Activated naive CD4-positive, alpha-beta T cell treated with anti-CD3 and anti-CD28 coated beads, Interleukin-2, amount 50 U/mL, for 72 hours (primary cell): ENCODE measurements around the gene CUBN. TPM values are rescaled to one million over a fixed set of nuclear protein-coding genes. Genes with fewer than 3 reads are reported as not detected.
"Not testable (repeated sequence)": the region's sequence is repeated elsewhere in the genome, so short reads cannot be mapped to it uniquely, and the experiment has no call there.

Experiments used
- ATAC-seq, 2 donors: fragments of 150-1000 bp; cut with Tn5 transposase; 2 replicates each; pipeline ENCODE4 v1.10.0; 2021; ENCODE audit warnings: mild to moderate bottlenecking in 2 of 2, moderate library complexity in 2 of 2
- DNase-seq, 2 donors: peaks; one replicate each; pipeline ENCODE4 v3.0.0; 2021 to 2022; ENCODE audit warnings: low spot score in 2 of 2
- H3K27ac Mint-ChIP-seq, 2 donors: one replicate each; pipeline ENCODE4 v1.8.0; 2022; ENCODE audit warnings: mild to moderate bottlenecking in 2 of 2, mixed read lengths in 2 of 2
- H3K36me3 Mint-ChIP-seq, 2 donors: one replicate each; pipeline ENCODE4 v1.8.0; 2022; ENCODE audit warnings: mixed read lengths in 2 of 2
- H3K9me3 Mint-ChIP-seq, 2 donors: one replicate each; pipeline ENCODE4 v1.8.0; 2022; ENCODE audit warnings: mixed read lengths in 2 of 2
- total RNA-seq, 2 donors: library from RNA; stranded (reverse); gene quantifications; one replicate each; pipeline ENCODE4 v1.2.3, GENCODE V29; 2022

CUBN gene
- total RNA-seq, 2 donors from 2014 or later: 0.32 to 1.1 TPM

DNA sequence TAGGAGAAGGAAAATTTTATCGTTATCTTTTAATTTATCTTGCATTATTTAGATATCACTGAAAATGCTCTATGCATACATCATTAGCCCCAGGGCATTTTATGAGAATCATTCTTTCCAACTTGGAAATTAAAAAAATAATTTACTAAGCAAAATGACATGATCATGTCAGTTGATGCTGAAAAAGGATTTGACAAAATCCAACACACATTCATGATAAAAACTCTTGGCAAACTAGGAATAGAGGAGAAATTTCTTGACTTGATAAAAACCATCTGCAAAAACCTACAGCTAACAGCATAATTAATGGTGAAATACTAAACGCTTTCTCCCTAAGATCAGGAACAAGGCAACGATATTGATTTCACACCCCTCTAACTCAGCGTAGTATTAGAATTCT is 272.2 kb downstream of the CUBN start:
- Mint-ChIP-seq H3K27ac (no peak overlapping the region), H3K36me3 (no peaks in the 10 kb centered on the region), H3K9me3 (no peaks in the 10 kb centered on the region)
- ATAC-seq: no peak
- no peak for DNase-seq

DNA sequence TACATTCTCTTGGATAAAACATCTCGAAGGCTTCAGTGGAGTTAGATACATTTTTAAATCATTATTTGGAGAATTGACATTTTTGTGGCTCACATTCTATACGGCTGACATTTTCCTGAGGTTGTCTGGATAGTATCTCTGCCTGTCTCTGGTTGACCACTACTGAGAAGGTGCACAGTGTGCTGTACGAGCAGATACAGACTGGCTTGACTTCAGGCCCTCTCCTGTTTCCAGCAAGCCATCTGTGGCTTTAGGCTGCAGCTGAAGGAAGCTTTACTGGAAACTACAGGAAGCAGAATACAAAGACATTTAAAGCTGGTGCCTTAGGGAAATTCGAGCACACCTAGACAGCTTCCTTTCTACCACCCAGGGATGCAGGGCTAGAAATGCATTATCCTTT is 273.0 kb downstream of the CUBN start:
- no peaks in the 10 kb centered on the region for H3K9me3 Mint-ChIP-seq
- ATAC-seq (no peak), DNase-seq (no peak)
- H3K27ac Mint-ChIP-seq: no peak overlapping the region
- H3K36me3 Mint-ChIP-seq: no peaks in the 10 kb centered on the region

DNA sequence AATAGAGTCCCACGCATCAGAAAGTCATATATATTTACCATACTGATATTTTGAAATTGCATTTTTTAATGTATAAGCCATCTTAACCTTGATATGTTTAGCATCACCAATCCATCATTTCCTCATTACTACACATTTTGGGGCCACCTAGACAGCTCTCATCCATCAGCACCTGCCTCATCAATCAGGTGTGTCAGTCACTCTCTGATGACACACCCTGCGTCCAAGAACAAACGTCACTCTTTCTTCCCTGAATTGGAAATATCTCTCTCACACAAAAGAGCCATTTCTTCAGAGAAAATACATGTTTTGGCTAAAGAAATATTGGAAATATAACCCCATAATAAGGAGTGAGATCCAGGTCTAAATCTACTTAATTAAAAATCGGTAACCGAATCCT is 273.5 kb downstream of the CUBN start:
- ATAC-seq (no peak), DNase-seq (no peak)
- Mint-ChIP-seq H3K9me3 (no peaks in the 10 kb centered on the region), H3K27ac (no peak overlapping the region), H3K36me3 (no peaks in the 10 kb centered on the region)

DNA sequence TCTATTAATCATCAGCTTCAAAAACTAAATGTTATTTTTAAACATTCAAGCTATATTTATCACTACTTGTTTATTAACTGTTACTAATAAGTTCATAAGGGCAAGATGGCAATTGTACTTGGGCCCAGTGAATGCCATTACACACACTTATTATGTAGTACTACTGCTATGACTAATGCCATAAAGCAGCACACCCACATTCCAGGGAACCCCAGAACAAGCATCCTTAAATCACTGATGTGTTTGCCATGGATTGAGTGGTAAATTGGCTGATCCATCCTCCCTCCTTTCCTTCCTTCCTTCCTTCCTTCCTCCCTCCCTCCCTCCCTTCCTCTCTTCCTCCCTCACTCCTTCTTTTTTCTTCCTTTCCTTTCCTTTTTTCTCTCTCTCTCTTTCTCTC is 275.0 kb downstream of the CUBN start:
- DNase-seq (no peak), ATAC-seq (no peak)
- Mint-ChIP-seq H3K36me3 (no peaks in the 10 kb centered on the region), H3K9me3 (no peaks in the 10 kb centered on the region), H3K27ac (no peak overlapping the region)

- no peak for DNase-seq
- no peak for ATAC-seq
- no peaks in the 10 kb centered on the region for H3K36me3 Mint-ChIP-seq
- no peak overlapping the region for H3K27ac Mint-ChIP-seq
- no peaks in the 10 kb centered on the region for H3K9me3 Mint-ChIP-seq
Measured at GRCh38 chr10:16853809-16854208, 275.8 kb downstream of the CUBN start.

DNA sequence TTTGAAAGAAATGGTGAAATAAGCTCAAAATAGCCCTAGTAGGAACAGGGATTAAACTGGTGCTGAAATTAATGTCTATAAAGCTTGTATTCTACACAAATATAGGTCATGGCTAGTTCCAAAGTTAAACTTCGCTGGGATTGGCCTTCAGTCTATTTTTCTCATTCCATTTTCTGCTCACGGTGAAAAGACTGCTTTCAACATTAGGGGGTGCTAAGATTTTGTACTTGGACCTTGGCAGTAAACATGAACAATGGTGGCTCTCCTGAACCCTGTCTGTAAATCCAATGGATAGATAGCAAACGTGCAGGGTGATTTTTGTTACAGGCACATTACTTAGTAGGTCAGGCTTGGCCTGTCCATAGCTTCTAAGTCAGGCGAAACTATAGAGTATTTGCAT is 276.4 kb downstream of the CUBN start:
- no peaks in the 10 kb centered on the region for H3K36me3 Mint-ChIP-seq
- H3K27ac Mint-ChIP-seq: no peak overlapping the region
- no peak for ATAC-seq

DNA sequence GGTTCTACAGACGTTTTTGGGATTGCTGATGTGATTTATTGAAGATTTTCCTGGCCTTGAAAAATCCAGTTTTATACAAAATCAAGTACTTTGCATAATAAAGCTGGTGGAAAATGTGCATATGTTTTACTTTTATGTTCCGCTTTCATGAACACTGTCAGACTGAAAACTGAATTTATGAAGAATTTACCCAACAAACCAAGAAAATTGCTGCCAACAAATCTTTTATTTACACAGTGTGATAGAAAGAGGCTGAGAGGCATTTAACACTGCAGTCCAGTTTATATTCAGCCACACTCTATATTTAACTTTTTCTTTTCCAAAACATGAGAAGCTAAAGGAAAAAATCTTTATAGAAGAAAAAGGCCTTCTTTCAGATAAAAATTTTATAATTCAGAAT is 277.0 kb downstream of the CUBN start:
- Mint-ChIP-seq H3K9me3 (no peaks in the 10 kb centered on the region), H3K27ac (no peak overlapping the region), H3K36me3 (no peaks in the 10 kb centered on the region)
- ATAC-seq: no peak
- no peak for DNase-seq

More for the DNA sequence above, 276.4 kb downstream of the CUBN start:
- DNase-seq: no peak
- no peaks in the 10 kb centered on the region for H3K9me3 Mint-ChIP-seq

DNA sequence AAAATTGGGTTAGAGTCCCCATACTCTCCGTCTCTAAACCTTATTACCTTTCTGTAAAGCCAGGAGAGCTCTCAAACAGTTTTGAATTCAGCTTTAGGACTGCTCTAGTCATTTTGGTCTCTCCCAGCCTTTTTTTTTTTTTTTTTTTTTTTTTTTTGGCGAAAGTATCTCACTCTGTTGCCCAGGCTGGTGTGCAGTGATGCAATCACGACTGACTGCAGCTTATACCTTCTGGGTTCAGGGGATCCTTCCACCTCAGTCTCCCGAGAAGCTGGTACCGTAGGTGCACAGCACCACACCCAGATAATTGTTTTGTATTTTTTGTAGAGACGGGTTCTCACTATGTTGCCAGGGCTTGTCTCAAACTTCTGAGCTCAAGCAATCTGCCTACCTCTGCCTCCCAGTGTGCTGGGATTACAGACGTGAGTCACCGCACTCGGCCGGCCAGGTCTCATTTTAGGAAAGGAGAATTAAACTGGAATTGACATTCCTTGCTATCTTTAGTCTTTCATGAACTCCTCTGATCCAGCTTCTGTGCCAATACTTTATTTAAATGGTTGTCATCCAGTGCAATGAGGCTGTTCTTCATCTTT is 281.0 kb downstream of the CUBN start:
- H3K36me3 Mint-ChIP-seq: no peaks in the 10 kb centered on the region
- ATAC-seq (no peak), DNase-seq (no peak)
- no peaks in the 10 kb centered on the region for H3K9me3 Mint-ChIP-seq
- H3K27ac Mint-ChIP-seq: no peak overlapping the region

DNA sequence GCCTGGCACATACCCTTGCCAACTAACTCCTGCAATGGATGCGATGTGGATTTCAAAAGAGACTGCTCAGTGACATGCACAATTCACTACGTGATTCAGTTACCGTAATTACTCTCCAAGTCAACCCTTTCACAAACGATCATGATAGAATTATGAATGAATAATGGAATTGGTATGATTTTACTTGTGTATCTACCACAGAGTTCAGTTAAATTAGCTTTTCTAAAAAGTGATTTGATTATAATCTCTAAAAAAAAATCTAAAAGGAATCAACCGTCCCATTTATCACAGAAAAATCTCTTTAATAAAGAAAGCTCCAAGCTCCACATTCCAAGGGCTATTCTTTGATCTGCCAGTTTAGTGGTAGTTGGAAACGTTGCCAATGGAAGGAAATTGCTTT is 282.0 kb downstream of the CUBN start:
- ATAC-seq (no peak), DNase-seq (no peak)
- H3K36me3 Mint-ChIP-seq: no peaks in the 10 kb centered on the region
- no peaks in the 10 kb centered on the region for H3K9me3 Mint-ChIP-seq
- no peak overlapping the region for H3K27ac Mint-ChIP-seq

DNA sequence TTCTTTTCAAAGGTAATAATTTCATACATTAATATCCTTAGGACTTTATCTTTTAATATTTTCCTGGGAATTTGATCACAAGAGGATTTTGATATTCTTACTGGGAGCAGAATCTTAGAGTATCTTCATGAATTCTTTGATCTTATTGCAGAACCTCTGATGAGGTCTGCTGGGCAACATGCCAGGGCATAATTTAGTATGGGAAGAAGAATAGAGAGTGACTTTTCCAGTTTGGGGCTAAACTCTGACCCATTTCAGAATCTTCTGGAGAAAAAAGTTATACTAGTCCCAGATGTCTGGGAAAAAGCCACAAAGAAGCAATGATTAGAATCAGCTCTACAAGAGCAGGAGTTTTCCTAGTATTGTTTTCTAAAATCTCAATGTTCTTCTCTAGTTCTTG is 284.4 kb downstream of the CUBN start:
- no peaks in the 10 kb centered on the region for H3K36me3 Mint-ChIP-seq
- ATAC-seq (no peak), DNase-seq (no peak)
- H3K9me3 Mint-ChIP-seq: no peaks in the 10 kb centered on the region
- no peak overlapping the region for H3K27ac Mint-ChIP-seq

DNA sequence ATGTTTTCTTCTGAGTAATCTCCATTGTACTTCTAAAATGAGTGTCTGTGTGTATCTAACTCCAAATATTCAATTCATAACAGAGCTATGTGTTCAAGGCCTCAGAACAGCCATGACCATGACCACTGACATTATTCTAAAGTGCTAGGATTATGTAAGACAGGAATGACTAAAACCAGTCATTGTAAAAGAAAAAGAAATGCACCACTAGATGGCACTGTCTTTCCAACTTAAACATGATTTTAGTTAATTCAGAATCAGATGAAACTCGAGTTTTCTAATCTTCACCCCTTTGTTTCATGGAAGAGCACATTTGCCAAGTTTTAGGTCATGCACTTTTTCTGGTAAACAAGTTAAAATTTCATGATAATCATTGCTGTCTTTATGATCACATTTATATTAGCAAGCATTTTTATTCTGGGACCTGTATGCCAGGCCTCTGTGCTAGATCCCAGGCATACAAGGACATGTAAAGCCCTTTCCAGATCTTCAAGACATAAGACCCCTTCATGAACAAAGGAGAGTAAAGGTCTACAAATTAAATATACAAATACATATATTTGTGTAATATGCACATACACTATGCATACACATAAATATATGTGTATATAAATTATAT is 286.2 kb downstream of the CUBN start:
- no peaks in the 10 kb centered on the region for H3K36me3 Mint-ChIP-seq
- no peaks in the 10 kb centered on the region for H3K9me3 Mint-ChIP-seq
- H3K27ac Mint-ChIP-seq: no peak overlapping the region
- peak in 1 of 2 donors; percentile 18 for DNase-seq
- ATAC-seq: peak; percentile 84 to 91

DNA sequence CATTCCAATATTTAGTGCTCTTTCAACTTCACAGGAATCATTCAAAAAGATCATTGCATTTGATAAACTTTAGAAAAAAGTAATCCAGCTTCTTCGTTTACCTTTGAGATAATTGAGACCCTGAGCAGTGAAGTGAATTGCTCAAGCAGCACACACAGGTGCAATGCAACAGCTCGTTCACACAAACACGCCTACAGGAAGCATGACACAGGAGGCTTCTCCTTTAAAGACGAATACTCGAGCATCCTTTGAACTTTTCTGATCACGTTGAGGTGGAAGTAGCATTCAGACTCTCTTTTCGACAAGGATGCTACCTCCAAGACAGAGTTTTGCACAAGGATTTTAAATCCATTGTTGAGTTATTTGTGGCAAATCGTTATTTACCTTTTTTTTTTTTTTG is 294.4 kb downstream of the CUBN start:
- Mint-ChIP-seq H3K36me3 (no peaks in the 10 kb centered on the region), H3K9me3 (no peaks in the 10 kb centered on the region), H3K27ac (no peak overlapping the region)
- ATAC-seq: peak; percentile 75 to 81
- no peak for DNase-seq

DNA sequence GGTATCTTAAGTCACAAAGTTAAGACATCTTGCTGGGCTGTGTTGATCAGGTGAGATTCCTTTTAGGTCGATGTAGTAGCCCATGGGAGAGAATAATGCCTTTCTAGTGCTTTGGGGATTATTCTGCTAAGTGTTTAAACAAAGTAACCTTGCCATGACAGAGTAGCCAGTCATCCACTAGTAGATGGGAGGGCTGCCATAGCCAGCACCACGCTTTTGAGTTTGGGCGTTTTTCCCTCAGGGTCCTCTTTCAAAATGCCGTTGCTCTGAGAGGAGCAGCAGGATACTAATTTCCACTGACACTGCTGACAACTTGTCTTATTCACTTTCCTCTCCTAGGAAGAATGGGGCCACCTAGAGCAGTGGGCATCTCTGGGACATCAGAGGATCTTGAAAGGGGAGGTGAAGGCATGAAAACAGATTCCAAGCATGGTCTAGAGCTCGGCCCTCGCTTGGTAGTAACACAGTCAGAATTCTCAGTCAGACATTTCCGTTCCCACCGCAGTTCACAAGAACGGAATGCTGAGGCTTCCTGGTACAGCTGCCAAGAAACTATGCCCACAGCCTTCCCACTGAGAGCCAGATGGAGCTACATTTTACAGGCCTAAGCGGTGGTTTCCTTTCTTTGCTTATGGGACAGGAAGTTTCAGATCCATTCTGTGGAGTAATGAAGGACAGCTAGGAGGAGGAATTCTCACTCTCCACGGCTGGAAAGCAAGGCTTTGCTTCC is 297.1 kb downstream of the CUBN start:
- no peaks in the 10 kb centered on the region for H3K9me3 Mint-ChIP-seq
- H3K27ac Mint-ChIP-seq: no peak overlapping the region
- ATAC-seq (no peak), DNase-seq (no peak)
- H3K36me3 Mint-ChIP-seq: no peaks in the 10 kb centered on the region

GRCh38 chr10:16828701-16829175 is 300.9 kb downstream of the CUBN start:
- Mint-ChIP-seq H3K27ac (no peak overlapping the region), H3K9me3 (no peaks in the 10 kb centered on the region), H3K36me3 (no peaks in the 10 kb centered on the region)
- DNase-seq (no peak), ATAC-seq (peak in 1 of 2 donors; percentile 5)

GRCh38 chr10:16828114-16828568 is 301.5 kb downstream of the CUBN start:
- ATAC-seq: peak; percentile 73 to 84
- Mint-ChIP-seq H3K27ac (no peak overlapping the region), H3K36me3 (peaks cover 4% of the 10 kb centered on the region in 2 donors), H3K9me3 (peaks cover 4% of the 10 kb centered on the region in 2 donors)
- peak in 1 of 2 donors; percentile 61 for DNase-seq

DNA sequence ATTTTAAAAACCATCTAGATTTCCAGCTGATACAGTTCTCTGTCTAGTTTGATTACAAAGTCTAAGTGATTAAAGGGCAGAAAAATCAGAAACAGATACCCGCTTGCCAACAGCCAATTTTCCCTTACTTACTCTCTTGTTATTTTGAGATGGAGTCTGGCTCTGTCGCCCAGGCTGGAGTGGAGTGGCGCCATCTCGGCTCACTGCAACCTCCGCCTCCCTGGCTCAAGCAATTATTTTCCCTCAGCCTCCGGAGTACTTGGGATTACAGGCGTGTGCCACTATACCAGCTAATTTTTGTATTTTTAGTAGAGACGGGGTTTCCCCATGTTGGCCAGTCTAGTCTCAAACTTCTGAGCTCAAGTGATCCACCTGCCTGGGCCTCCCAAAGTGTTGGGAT is 302.1 kb downstream of the CUBN start:
- ATAC-seq, H3K9me3 Mint-ChIP-seq, DNase-seq, H3K27ac Mint-ChIP-seq: not testable (repeated sequence)
- peaks cover 10 to 11% of the 10 kb centered on the region in 2 donors for H3K36me3 Mint-ChIP-seq

DNA sequence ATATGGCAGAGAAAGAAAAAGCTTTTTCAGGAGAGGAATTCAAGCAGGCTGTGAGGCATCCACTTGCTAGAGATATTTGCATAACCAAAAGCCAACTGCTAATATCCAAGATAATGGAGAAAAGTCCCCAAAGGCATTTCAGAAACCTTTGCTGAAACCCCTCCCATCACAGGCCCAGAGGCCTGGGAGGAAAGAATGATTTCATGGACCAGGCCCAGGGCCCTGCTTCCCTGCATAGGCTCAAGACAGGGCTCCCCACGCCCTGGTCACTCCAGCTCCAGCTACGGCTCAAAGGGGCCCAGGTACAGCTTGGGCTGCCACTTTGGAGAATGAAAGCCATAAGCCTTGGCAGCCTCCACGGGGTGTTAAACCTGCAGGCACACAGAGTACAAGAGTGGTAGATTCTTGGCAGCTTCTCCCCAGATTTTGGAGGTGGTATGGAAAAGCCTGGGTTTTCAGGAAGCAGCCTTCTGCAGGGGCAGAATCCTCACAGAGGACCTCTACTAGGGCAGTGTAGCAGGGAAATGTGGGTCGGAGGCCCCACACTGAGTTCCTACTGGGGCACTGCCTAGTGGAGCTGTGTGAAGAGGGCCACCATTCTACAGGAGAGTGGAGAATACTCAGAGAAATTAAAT is 306.8 kb downstream of the CUBN start:
- ATAC-seq (no peak), DNase-seq (no peak)
- Mint-ChIP-seq H3K27ac (no peak overlapping the region), H3K9me3 (peaks cover 10 to 14% of the 10 kb centered on the region in 2 donors), H3K36me3 (peaks cover 19 to 22% of the 10 kb centered on the region in 2 donors)
